Peyer's patch (tissue), 4 donors: Measurements from ENCODE around the gene PALB2. TPM values are rescaled to one million over a fixed set of nuclear protein-coding genes. Genes with fewer than 3 reads are reported as not detected.
A peak's percentile ranks its signal among the peaks of the same experiment; 100 is the strongest.

Source experiments
- DNase-seq, 3 donors: peaks; one replicate each; pipeline ENCODE4 v3.0.0-alpha.2; 2017 to 2019
- H3K27ac ChIP-seq, 4 donors: fragments of 200-600 bp; sonication (generic); one replicate each; pipeline ENCODE4 v1.5.1; 2016 to 2019
- H3K27me3 ChIP-seq, 2 donors: fragments of 200-600 bp; sonication (generic); one replicate each; pipeline ENCODE4 v1.5.1; 2019
- H3K36me3 ChIP-seq, 3 donors: fragments of 200-600 bp; sonication (generic); one replicate each; pipeline ENCODE4 v1.5.1; 2016 to 2019
- H3K4me1 ChIP-seq, 4 donors: fragments of 200-600 bp; sonication (generic); one replicate each; pipeline ENCODE4 v1.5.1; 2016 to 2019
- H3K4me3 ChIP-seq, 4 donors: fragments of 200-600 bp; sonication (generic); 1 replicate in 3 of 4; 2 replicates in 1 of 4; pipeline ENCODE4 v1.5.1; 2016 to 2019; ENCODE audit warnings: mild to moderate bottlenecking in 1 of 4
- H3K9me3 ChIP-seq, 4 donors: fragments of 200-600 bp; sonication (generic); one replicate each; pipeline ENCODE4 v1.5.1; 2016 to 2019; ENCODE audit warnings: mild to moderate bottlenecking in 1 of 4
- CTCF ChIP-seq, 6 experiments: fragments of 450-650 bp in 4 of 6; fragments of 200-600 bp in 2 of 6; sonication (generic) in 1 of 6; IDR thresholded peaks; one replicate each; pipeline ENCODE4 v1.5.1; 2017 to 2019; ENCODE audit warnings: antibody characterized with exemption in 6 of 6, mild to moderate bottlenecking in 3 of 6, moderate library complexity in 1 of 6
- POLR2A ChIP-seq, 2 donors: fragments of 450-650 bp; IDR thresholded peaks; one replicate each; pipeline ENCODE4 v1.5.1; 2017; ENCODE audit warnings: antibody characterized with exemption in 2 of 2, mild to moderate bottlenecking in 2 of 2, moderate library complexity in 2 of 2
- total RNA-seq, 4 donors: library from RNA; depleted of rRNA; stranded (reverse); fragments of >200 nt; gene quantifications; one replicate each; pipeline ENCODE4 v1.1.0, GENCODE V29; 2016

The PALB2 gene
- total RNA-seq, 4 donors from 2014 or later: 15.6 to 27.8 (median 19.3) TPM

GRCh38 chr16:23663918-23664317, 22.8 kb upstream of the PALB2 start:
- Histone ChIP-seq H3K27ac (no peak overlapping the region), H3K4me1 (no peaks in the 10 kb centered on the region), H3K4me3 (no peak overlapping the region), H3K27me3 (no peaks in the 10 kb centered on the region), H3K9me3 (no peaks in the 10 kb centered on the region), H3K36me3 (peaks cover 0 to 100% (median 5%) of the 10 kb centered on the region in 3 donors)
- DNase-seq: no peak
- TF ChIP-seq POLR2A (IDR thresholded peaks at IDR 0.05) (no peak), CTCF (IDR thresholded peaks at IDR 0.05) (no peak)

DNA sequence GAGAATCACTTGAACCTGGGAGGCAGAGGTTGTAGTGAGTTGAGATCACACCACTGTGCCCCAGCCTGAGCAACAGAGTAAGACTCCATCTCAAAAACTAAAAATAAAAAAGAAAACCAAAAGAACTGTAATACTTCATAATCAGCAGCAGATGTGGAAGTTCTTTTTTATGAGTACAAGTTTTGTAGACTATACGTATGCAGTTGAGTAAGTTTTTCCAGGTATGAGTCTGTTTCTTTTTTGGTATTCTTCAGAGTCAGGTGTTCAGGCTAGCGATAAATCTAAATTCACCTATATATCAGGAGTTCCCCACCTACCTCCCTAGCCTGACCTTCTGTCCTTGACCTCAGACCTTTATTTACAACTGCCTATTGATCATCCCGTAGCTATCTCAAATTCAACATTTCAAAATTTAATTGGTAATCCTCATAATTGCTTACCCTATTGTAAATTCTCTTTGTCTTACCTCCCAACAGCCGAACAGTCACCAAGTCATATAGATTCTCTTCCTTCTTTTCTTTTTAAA, 10.9 kb upstream of the PALB2 start:
- Histone ChIP-seq H3K27ac (no peak overlapping the region), H3K36me3 (peaks cover 0 to 27% (median 0%) of the 10 kb centered on the region in 3 donors), H3K4me3 (no peak overlapping the region), H3K9me3 (no peaks in the 10 kb centered on the region), H3K4me1 (no peaks in the 10 kb centered on the region), H3K27me3 (no peaks in the 10 kb centered on the region)
- TF ChIP-seq CTCF (IDR thresholded peaks at IDR 0.05) (no peak), POLR2A (IDR thresholded peaks at IDR 0.05) (no peak)
- DNase-seq: no peak

DNA sequence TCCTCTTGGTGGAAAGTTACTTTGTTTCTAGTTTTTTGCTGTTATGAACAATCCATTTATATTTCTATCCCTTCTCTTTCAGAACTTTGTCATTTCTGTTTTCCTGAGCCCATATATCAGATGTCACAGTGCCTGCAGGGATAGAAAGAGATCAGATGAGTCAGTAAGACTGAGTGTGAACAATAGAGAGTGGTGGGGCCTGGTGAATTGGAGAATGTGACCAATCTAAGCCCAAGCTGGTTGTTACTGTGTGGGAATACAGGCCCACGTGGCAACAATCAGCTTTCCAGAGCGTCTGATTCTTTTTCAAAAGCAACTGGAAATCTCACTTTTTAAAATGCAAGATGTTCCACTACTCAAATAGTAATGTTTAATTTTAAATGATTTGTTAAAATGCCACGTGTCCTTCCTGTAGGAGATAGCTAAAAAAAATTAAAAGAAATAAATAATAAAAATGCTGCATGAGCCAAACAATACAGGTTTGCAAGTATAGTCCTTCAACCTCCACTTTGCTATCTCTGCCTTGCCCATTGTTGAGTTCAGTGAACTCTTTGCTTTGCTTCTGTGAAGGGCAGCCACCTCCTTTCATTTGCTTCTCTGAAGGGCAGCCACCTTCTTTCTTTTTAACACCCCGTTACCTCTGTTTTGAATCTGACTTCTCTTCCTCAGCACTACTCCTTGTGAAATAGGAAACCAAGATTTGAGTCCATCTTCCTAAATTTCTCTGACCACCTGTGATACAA, 9.7 kb upstream of the PALB2 start:
- Histone ChIP-seq H3K9me3 (no peaks in the 10 kb centered on the region), H3K4me1 (no peaks in the 10 kb centered on the region), H3K27ac (no peak overlapping the region), H3K4me3 (no peak overlapping the region), H3K27me3 (no peaks in the 10 kb centered on the region), H3K36me3 (peaks cover 0 to 37% (median 0%) of the 10 kb centered on the region in 3 donors)
- DNase-seq: no peak
- TF ChIP-seq POLR2A (IDR thresholded peaks at IDR 0.05): no peak
- no peak for TF ChIP-seq CTCF (IDR thresholded peaks at IDR 0.05)

- Histone ChIP-seq H3K9me3 (no peaks in the 10 kb centered on the region), H3K4me1 (peaks cover 0 to 19% (median 0%) of the 10 kb centered on the region in 4 donors), H3K4me3 (peak overlapping the region; percentile 72 to 88 (median 85)), H3K36me3 (peaks cover 0 to 41% (median 0%) of the 10 kb centered on the region in 3 donors), H3K27me3 (no peaks in the 10 kb centered on the region), H3K27ac (peak overlapping the region in 2 of 4 donors; percentile 79 to 82)
- TF ChIP-seq POLR2A (IDR thresholded peaks at IDR 0.05): no peak
- no peak for TF ChIP-seq CTCF (IDR thresholded peaks at IDR 0.05)
- DNase-seq: no peak
These were observed 1.2 kb upstream of the PALB2 start for GRCh38 chr16:23642246-23642774.

GRCh38 chr16:23640615-23640930, 537 bp downstream of the PALB2 start:
- no peaks in the 10 kb centered on the region for H3K9me3 ChIP-seq
- peaks cover 0 to 40% (median 0%) of the 10 kb centered on the region in 3 donors for H3K36me3 ChIP-seq
- no peaks in the 10 kb centered on the region for H3K27me3 ChIP-seq
- H3K4me1 ChIP-seq: peaks cover 0 to 19% (median 0%) of the 10 kb centered on the region in 4 donors
- peak overlapping the region; percentile 72 to 88 (median 85) for H3K4me3 ChIP-seq
- DNase-seq: no peak
- TF ChIP-seq CTCF (IDR thresholded peaks at IDR 0.05) (no peak), POLR2A (IDR thresholded peaks at IDR 0.05) (no peak)
- peak overlapping the region; percentile 75 to 82 (median 80) for H3K27ac ChIP-seq
